HG03039 (cell line): ENCODE results near the gene TSKU.
"Not testable (repeated sequence)": the region's sequence is repeated elsewhere in the genome, so short reads cannot be mapped to it uniquely, and the experiment has no call there.

Source experiments
- ATAC-seq: cut with Tn5 transposase; IDR thresholded peaks from one replicate; pipeline ENCODE4 v1.9.1; 2021; ENCODE audit warnings: mild to moderate bottlenecking, moderate library complexity; ENCODE audit not compliant: unreplicated experiment

The TSKU gene, protein sequence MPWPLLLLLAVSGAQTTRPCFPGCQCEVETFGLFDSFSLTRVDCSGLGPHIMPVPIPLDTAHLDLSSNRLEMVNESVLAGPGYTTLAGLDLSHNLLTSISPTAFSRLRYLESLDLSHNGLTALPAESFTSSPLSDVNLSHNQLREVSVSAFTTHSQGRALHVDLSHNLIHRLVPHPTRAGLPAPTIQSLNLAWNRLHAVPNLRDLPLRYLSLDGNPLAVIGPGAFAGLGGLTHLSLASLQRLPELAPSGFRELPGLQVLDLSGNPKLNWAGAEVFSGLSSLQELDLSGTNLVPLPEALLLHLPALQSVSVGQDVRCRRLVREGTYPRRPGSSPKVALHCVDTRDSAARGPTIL

DNA sequence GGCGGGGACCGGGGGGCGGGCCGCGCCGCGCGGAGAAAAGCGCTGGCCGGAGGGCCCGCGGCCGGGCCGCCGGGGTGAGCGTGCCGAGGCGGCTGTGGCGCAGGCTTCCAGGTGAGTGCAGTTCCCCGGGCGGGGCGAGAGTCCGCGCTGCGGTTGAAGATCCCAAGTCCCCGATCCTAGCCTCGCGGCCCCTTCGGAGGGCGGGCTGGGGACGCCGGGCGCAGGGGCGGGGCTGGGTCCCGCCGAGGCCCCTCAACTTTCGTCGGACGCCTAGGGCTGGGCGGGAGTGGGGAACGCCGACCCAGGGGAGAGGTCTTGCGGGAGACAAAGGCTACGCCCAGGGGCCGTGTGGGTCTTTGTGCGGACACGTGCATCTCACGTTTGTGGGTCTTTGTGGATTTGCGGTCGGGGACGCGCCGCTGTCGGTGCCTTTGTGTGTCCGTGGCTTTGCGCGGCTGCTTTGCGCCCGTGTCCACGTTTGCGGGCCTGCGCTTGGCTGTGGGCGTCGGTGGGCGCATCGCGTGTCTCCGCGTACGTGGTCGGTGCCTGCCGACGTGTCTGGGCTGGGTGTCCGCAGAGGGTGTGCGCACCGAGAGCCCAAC is at the start of gene TSKU:
Gene TSKU, plus strand, starts transcription at position 63 of the 602 bp plus-strand sequence. CDS start 12,261 bp downstream, outside the sequence.
- no peak for ATAC-seq

DNA sequence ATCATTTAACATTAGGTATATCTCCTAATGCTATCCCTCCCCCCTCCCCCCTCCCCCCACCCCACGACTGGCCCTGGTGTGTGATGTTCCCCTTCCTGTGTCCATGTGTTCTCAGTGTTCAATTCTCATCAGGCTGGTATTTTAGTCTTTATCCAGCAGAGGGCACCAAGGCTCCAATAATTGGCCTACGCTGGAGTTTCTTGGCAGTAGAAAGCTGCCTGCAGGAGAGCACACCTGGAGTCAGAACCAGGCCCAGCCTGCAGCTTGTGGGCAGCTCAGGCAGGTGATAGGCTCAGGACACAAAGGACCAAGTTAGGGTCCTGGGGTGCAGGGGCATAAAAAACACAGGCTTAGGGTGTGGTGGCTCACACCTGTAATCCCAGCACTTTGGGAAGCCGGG is 49.2 kb upstream of the TSKU start:
- ATAC-seq = not testable (repeated sequence)

DNA sequence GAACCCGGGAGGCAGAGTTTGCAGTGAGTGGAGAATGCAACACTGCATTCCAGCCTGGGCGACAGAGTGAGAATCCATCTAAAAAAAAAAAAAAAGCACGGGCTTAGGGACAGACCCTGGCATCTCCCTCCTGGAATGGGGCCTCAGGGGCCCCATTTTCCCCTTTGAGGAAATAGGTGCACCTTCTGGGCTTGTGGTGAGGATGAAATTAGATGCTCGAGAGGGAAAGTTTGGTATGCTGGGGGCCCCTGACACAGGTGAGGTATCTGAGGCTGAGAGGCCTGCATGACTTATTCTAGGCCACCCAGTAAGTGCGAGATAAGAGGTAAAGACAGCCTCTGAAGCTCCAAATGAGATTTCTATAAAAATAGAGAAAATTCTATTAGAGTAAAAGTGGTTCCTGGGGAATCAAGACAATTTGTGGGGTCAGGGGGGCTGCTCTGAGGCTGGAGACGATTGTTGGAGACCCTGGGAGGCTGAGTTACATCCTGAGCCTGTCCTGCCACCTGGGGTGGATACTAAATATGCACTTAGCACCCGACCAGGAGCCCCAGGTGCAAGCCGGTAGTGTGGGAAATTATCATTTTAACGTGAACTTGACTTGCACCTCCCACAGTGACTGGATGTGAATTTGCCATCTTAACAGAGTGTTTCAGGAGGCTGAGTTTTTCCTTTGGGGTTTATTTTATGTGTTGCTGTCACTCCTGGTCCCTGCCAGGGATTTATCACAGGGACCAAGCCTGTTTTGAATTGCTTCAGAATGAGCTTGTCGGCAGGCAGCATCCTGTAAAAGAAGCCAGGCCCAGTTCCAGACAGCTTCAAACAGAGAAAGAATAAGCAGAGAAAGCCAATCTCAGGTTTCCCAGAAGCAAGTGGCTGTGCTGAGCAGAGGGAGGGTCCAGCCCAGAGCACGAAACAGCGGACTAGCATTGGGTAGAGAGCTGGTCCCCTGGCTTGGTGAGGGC is 48.4 kb upstream of the TSKU start:
- no peak for ATAC-seq

DNA sequence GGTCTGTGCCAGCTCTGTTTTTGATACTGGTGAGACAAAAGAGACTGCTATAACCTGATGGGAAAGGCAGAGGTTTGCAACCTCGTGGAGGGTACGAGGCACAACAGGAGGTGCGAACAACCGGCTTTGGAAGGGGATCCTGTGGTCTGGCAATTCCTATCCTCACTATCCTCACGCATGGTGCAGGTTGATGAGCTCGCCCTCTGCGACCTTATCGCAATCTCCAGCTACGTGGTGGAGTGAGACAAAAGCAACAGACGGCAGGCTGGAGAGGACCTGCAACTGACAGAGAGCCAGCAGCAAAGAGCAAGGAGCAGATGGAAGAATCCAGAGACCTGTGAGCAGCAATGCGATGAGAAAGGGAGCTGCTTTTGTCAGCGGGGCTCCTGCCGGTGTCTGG is 47.3 kb upstream of the TSKU start:
- no peak for ATAC-seq

DNA sequence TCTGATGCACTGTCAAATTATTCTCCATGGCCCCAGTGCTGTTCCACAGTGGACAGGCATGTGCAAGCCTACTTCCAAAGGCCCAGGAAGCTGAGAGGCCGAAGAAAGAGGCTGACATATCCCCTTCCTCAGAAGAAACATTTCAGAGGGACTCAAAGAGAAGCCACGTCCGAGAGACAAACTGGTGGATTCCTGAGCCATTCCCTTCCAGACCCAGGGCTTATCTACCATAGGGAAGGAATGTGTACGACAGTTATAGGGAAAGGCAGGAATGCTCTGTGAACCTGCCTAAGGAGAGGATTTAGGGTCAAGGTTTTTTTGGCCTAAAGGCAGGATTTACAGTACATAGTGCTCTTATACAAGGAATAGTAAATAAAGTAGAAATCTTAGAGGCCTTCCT is 46.9 kb upstream of the TSKU start:
- ATAC-seq = no peak

DNA sequence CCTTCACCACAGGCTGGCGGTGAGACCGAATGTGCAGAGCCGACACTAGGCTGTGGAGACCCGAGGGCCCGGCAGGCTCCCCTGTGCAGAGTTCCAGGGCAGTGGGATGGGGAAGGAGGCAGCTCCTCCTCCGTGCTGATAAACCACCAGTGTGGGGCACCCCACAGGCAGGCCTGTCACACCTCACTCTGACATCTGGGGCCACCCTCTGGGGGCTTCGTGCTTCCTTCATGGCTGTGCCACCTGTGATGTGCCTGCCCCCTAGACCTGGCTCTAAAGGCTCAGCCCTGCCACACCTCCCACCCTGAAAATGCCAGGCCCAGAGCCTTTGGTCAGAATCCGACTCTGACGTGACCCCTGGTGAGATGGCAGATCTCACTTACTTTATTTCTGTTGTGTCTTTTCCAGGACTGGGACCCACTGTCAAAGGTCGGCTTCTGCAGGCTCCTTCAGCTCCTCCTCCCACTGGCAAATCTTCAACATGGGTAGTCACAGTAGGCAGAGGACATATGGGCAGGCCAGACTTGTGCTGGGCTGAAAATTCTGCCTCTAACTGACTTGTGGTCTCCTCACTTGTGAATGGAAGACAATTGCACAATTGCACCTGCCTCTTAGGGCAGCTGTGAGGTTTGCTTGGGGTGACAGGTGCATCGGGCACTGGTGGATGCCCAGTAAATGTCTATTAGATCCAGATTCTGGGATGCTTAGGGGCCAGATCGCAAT is 46.2 kb upstream of the TSKU start:
- ATAC-seq = no peak

DNA sequence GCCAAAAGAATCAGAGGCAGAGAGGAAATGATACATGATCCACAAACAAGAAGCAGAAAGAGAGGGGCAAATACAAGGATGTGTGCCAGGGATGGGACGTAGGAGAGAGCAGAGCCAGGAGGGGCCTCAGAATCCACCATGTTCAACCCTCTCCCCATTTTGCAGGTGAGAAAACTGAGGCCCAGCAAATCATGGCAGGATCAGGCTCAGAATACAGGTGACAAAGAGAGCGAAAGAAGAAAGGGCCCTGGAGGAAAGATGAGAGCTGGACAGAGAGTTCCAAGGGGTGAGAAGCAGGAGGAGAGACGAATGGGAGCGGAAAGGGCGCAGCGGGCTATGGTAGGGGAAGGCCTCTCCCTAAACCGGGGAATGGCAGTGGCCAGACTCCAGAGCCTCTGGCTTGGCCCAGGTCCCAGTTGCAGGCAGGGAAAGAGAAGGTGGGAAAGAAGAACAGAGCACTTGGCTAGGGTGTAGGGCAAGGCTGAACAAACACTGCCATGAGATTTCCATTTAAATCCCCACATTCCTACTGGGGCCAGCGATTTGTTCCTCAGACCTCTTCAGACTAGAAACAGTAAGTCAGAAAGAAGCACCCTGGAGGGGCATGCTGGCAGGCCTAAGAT is 44.4 kb upstream of the TSKU start:
- ATAC-seq = no peak

DNA sequence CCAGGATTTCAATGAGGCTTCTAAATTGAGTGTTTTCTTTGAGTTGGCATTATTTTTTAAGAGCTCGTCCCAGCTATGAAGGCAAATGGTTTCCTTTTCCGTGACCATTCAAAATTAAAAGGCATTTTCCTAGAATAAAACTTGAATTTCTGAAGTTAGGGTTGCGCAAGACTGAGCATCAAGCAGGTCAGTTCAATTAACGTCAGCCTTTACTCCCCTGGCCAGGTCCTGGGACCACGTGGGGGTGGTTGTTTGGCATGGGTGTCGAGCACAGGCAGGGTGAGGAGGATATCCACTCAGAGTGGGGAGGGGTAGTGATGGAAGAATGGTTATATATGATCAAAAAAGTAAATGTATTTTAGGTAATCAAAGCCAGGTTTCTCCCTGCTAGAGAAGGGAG is 43.4 kb upstream of the TSKU start:
- no peak for ATAC-seq

DNA sequence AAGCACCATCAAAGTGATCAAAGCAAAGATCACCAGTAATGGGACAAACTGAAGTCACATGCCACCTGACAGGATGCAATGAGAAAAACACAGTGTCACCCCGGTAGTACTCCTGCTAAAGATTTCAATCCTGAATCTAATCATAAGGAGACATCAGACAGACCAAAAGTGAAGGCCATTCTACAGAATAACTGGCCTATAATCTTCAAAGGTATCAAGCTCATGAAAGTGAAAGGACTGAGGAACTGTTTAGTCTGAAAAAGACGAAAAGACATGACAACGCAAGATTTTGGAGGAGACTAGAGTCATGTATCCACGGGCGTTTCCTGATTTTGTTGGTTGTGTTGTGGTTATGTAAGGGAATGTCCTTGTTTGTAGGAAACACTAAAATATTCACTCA is 42.4 kb upstream of the TSKU start:
- ATAC-seq = no peak

DNA sequence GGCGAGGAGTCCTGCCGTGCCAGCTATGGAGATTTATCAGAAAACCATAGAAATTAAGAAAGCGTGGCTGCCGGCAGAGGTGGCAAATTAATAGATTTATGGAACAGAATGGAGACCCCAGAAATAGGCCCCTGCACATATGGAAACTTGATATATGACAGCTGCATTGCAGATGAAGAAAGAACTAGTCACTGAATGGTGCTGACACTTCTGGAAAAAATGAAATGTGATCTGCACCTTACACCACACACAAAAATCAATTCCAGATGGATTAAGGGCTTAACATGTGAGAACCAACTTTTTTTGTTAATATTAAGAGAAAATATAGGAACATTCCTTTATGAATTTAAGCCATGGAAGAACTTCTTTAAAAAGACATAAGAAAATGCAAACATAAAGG is 40.3 kb upstream of the TSKU start:
- ATAC-seq = no peak

DNA sequence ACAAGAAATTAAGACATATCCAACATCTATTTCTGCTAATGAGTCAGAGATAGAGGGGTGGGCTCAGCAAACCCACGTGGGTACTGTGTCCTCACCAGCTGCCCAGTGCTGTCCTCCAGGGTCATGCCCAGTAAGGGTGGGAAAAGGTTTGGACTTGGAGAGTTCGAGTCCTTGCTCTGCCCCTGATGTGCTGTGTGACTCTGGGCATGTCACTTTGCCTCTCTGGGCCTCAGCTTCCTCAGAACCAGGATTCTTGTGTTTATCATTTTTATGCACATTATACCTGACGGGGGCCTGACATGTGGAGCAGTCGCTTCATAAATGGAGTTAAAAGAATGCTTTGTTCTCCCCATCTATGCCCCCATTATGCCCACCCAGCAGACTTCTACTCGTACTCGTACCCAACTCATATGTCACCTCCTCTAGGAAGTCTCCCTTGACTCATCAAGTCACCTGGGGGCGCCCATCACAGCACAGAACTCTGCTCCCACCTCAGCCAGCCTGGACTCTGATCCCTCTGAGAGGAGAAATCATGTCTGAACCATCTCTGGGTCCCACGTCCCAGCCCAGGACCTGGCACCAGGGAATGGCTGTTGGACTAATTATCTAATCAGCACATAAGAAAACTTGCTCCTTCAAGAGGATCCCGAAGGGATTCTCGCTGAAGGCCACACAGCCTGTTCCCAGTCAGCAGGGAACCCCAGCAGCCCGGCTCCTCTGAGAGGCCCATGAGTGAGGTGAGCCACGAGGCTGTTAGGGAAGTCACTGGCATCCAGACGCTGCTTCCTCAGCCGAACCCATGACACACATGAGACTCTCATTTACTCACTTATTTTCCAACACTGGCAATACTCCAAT is 38.7 kb upstream of the TSKU start:
- ATAC-seq = no peak

DNA sequence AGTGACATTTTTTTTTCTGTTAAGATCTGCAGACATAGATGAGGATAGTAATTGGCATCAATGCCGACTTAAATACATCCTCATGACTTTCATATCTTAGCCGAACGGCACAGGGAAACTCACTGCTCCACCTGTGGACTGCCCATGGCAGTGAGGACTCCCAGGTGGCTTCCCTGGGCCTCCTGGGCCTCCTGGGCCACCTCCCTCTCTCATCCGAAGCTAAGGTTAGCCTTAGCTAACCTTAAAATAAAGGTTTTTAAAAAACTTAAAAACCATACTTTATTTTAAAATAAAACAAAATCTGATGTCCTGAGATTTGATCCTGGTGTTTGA is 38.1 kb upstream of the TSKU start:
- no peak for ATAC-seq

DNA sequence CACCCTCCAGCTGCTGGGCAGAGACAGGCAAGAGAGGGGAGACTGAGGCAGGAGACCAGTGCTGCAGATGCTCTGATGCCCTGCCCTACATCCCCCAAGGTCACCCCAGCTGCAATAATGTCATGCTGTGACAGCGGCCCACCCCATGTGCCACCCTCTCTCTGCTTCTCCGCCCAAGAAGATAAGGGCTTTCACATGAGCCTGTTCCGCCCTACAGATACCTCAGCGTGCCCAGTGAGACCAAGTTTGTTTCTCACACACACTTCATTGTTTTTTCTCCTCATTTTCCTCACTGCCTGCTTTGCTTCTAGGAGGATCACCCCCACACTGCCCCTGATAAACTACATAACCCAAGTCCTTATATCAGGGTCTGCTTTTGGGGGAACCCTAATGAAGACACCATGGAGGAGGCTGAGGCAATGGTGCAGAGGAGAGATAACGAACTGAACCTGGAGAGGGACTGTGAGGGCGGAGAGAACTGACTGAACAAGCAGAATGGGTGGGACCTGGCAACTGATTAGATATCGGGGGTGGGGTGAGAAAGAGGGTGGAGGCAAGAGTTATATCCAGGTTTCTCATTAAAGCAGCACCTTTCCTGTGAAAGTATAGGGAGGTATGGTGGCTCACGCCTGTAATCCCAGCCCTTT is 37.5 kb upstream of the TSKU start:
- no peak for ATAC-seq

DNA sequence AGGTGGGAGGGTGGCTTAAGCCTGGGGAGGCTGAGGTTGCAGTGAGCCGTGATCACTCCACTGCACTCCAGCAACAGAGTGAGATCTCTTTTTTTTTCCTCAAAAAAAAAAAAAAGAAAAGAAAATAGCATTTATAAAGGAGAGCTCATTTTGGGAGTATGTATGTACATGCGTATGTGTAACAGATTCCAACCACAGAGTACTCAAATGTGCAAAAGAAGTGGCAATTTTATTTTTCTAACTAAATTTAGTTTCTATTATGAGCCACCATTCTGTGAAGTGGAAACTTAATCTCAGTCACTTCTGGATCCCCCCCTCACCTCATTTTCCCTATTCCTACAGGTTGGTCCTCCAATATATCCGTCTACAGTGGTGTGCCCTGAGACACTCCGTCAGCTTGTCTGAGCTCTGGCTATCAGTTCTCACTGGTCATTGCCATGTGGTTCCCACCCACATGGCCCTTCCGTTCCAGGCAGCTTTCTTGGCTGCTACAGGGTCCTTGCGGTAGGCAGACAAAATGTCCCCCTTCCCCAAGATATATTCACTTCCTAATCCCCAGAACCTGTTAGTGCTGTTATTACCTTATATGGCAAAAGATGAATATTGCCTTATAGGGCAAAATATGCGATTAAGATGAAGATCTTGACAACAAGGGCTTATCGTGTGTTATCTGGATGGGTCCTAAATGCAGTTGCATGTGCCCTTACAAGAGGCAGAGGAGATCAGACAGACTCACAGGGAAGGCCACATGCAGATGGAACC is 35.8 kb upstream of the TSKU start:
- ATAC-seq = no peak

DNA sequence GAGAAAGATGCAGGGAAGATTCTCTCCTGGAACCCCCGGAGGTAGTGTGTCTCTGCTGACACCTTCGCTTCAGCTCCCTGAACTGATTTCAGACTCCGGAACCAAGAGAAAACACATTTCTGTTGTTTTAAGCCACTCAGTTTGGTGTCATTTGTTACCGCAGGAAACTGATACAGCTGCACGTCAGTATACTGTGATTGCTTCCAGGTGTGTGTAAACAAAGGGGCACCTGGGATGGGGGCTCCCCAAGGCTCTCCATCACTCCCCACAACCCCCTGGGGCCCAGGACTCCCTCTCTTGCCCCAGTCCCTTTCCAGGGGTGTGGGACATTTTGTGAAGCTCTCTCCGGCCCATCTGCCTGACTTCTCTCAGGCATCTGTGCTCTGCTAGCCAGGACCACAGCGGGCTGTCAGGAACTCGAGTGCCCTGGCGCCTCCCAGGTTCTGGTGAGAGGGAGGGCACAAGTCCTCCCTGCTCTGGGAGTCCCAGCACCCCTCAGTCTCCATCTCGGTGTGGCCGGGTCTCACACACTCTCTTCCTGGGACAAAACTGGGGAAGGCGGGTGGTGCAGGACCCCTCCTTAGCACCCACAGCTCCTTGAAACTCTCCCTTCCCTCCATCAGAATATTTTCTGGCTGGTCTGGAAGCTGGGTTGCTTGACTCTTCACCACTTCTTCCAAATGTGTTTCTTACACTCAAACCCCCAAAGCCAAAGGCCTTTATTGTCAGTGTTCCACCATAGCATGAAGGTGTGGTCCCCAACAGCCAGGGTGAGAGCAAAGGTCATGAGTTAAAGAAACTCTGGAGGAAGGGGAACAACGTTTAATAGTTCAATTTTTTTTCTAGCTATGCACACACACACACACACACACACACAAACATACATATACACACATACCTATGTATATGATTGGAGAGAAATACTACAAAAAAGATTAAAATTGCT is 35.0 kb upstream of the TSKU start:
- ATAC-seq = no peak

DNA sequence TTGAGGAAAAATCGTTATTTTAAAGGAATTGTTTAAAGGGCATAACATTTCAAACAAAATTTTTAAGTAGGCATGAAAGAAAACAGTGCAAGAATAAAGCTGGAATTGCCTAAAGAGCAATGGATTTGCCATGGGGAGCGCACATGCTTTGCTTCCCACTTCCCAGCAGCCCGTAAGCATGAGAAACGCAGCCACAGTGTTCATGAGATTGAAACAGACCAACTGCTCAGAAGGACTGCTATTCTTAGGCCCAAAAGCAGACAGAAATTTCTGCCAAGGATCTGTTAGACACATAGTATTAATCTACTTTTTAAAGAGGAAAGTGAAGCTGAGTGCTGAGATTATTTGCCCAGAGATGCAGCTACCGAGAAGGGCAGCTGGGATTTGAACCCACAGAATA is 34.2 kb upstream of the TSKU start:
- ATAC-seq = no peak

DNA sequence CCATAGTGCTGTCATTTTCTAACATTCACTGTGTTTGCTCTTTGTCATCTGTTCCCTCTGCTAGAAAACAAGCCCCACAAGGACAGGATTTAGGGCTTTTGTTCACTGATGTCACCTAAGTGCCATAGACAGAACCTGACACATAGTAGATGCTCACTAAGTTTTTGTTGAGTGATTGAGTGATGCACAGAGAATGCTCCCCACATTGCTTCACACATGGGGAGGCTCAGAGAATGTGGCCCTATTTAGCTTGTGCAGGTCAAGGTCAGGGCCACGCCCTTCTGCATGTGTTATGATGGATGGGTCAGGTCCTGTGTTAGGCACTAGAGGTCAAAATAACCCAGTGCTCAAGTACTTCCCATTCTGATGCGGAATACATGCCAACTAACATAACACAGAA is 33.1 kb upstream of the TSKU start:
- ATAC-seq = no peak
